Left cardiac atrium (tissue), 4 donors: ENCODE data around the gene PPM1G. TPM values are rescaled to one million over a fixed set of nuclear protein-coding genes. Genes with fewer than 3 reads are reported as not detected.
A peak's percentile ranks its signal among the peaks of the same experiment; 100 is the strongest.
"Not testable (repeated sequence)": the region's sequence is repeated elsewhere in the genome, so short reads cannot be mapped to it uniquely, and the experiment has no call there.

Experiments
- ATAC-seq, 2 donors: fragments of 200-7000 bp; cut with Tn5 transposase; one replicate each; pipeline ENCODE4 v1.9.1; 2020; ENCODE audit warnings: mild to moderate bottlenecking in 2 of 2, moderate library complexity in 2 of 2
- DNase-seq: peaks from one replicate; pipeline ENCODE4 v3.0.0-alpha.2; 2020
- intact Hi-C, 2 donors: fragments of 100-400 bp; cut with DNase I; formaldehyde crosslinking; loops; one replicate each; pipeline versions ENCODE4 v1.14.1 to v1.15.1; 2022 to 2023
- long read RNA-seq: library from polyadenylated mRNA; unstranded; transcript quantifications from one replicate; pipeline ENCODE4 v2.0.0, GENCODE V29; 2021
- total RNA-seq, 2 donors: library from RNA; stranded (reverse); fragmentation: NEBNext Ultra II Directional; extraction: Animal tissue kit (Norgen Biotek cat#: 25700); gene quantifications; one replicate each; pipeline ENCODE4 v1.2.1, GENCODE V29; 2021
- donor health status: DM: no; HTN: yes; CAD: no.
- donor health status: DM: no; HTN: yes; CAD: no; lungs with severe emphysema.
- donor health status: DM: yes; HTN: yes; CAD: no.
- donor health status: Dilated cardiomyopathy.

The PPM1G gene, protein sequence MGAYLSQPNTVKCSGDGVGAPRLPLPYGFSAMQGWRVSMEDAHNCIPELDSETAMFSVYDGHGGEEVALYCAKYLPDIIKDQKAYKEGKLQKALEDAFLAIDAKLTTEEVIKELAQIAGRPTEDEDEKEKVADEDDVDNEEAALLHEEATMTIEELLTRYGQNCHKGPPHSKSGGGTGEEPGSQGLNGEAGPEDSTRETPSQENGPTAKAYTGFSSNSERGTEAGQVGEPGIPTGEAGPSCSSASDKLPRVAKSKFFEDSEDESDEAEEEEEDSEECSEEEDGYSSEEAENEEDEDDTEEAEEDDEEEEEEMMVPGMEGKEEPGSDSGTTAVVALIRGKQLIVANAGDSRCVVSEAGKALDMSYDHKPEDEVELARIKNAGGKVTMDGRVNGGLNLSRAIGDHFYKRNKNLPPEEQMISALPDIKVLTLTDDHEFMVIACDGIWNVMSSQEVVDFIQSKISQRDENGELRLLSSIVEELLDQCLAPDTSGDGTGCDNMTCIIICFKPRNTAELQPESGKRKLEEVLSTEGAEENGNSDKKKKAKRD
- 10 to 100 TPM; 35.2 to 42.1 TPM for total RNA-seq
- long read RNA-seq, transcript PPM1G-201 (10 exons, 2,311 nt), result major isoform, 108 of 126 reads
- long read RNA-seq, partial matches to known transcripts, result 12 of 126 reads
- long read RNA-seq, other reads (novel, unspliced or antisense), result 6 of 126 reads

GRCh38 chr2:27409321-27410073, at the start of gene PPM1G:
TSS of gene PPM1G (minus strand) at chr2:27409591. CDS start at chr2:27409422, 169 bp downstream.
- intact Hi-C loops, result no loop called here
- ATAC-seq (peak; percentile 99), DNase-seq (peak; percentile 96)

- intact Hi-C loops, result no loop called here
- ATAC-seq, result no peak
- no peak for DNase-seq
Observed at GRCh38 chr2:27453968-27454367, 44.6 kb upstream of the PPM1G start.

GRCh38 chr2:27451095-27451494, 41.7 kb upstream of the PPM1G start:
- ATAC-seq (no peak), DNase-seq (no peak)
- intact Hi-C loops, result no loop called here

GRCh38 chr2:27448381-27448780, 39.0 kb upstream of the PPM1G start:
- no peak for ATAC-seq
- intact Hi-C loops, result no loop called here

GRCh38 chr2:27446057-27446456, 36.7 kb upstream of the PPM1G start:
- intact Hi-C loops, result no loop called here
- ATAC-seq (no peak), DNase-seq (no peak)

More at GRCh38 chr2:27448381-27448780, 39.0 kb upstream of the PPM1G start:
- no peak for DNase-seq

- intact Hi-C loops, result no loop called here
Observed at GRCh38 chr2:27445615-27446014, 36.2 kb upstream of the PPM1G start.

GRCh38 chr2:27445155-27445554, 35.8 kb upstream of the PPM1G start:
- no peak for ATAC-seq
- intact Hi-C loops, result no loop called here

More at GRCh38 chr2:27445615-27446014, 36.2 kb upstream of the PPM1G start:
- DNase-seq, result no peak
- ATAC-seq, result no peak

DNA sequence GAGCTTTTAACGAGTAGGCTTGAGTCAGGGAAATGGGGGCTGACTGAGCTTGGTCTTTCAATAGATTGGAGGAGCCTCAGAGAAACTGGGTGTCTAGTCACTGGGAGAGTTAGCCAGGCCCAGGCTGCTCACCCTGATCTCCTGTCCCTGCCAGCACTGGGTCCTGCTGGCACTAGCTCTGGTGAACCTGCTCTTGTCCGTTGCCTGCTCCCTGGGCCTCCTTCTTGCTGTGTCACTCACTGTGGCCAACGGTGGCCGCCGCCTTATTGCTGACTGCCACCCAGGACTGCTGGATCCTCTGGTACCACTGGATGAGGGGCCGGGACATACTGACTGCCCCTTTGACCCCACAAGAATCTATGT, 33.5 kb upstream of the PPM1G start:
- intact Hi-C loops, result no loop called here
- peak; percentile 9 to 10 for ATAC-seq
- DNase-seq, result no peak

More at GRCh38 chr2:27445155-27445554, 35.8 kb upstream of the PPM1G start:
- DNase-seq, result no peak

GRCh38 chr2:27441958-27442919, 32.8 kb upstream of the PPM1G start, which contains the start of gene KRTCAP3:
TSS of gene KRTCAP3 (plus strand) at chr2:27442381. CDS start at chr2:27442413, 32 bp downstream.
- intact Hi-C loops, result no loop called here
- DNase-seq, result no peak
- ATAC-seq, result peak; percentile 74 to 83

DNA sequence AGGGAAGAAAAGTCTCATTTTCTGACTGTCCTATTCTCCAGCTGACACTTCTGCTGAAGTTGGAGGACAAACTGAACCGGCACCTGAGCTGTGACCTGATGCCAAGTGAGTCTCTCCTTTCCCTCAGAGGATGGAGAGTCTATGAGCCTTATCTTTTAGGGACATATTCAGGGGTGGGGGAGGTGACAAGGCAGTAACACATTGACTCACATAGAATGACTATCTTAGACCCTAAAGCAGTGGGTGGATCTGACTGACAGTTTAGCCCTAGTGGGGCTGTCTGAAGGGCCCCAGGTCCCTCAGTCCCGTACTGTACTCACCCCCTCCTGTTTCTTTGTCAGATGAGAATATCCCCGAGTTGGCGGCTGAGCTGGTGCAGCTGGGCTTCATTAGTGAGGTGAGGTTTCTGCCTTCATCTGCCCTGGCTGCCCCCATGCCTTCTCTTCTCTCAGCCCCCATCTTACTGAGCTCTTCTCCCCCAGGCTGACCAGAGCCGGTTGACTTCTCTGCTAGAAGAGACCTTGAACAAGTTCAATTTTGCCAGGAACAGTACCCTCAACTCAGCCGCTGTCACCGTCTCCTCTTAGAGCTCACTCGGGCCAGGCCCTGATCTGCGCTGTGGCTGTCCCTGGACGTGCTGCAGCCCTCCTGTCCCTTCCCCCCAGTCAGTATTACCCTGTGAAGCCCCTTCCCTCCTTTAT, 32.0 kb upstream of the PPM1G start:
- DNase-seq, result no peak
- ATAC-seq, result peak in 1 of 2 donors; percentile 5
- intact Hi-C loops, result no loop called here

GRCh38 chr2:27435628-27436027, 26.2 kb upstream of the PPM1G start:
- DNase-seq, result no peak
- intact Hi-C loops, result no loop called here
- ATAC-seq, result peak in 1 of 2 donors; percentile 73

GRCh38 chr2:27431395-27431794, 22.0 kb upstream of the PPM1G start:
- intact Hi-C loops, result no loop called here
- DNase-seq (no peak), ATAC-seq (no peak)

GRCh38 chr2:27428978-27429541, 19.7 kb upstream of the PPM1G start:
- peak; percentile 90 for DNase-seq
- intact Hi-C loops, result no loop called here
- peak; percentile 93 to 94 for ATAC-seq

DNA sequence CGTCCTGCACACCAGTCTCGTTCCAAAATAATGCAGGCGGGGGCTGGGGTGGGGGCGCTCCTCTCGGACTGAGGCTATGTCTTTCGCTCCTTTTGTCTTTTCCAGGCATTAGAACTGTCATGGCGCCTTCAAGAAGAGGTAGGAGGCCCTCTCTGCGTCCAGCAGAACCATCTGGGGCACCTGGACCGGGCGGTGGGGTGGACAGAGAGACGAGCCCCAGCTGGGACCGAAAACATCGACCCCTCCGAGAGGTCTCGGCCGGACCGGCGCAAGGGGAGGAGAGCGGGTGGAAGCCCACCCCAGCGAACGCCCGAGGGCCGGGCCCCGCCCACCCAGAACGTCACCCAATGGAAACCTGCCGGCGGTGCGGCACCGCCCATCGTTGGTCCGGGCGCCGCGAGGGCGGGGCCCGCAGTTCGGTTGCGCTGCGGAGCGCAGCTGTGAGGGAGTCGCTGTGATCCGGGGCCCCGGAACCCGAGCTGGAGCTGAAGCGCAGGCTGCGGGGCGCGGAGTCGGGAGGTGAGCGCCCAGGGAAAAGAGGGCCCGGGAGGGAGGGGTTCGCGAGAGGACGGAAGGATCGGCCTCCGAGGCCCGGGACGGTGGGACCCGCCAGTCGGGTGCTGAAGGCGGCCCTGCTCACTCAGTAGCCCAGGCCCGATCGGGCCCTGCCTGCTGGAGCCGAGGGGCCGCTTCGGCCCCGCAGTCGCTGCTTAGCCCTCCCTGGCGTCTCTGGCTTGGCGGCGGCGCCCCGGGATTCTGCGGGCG, 19.0 kb upstream of the PPM1G start, which contains the start of gene NRBP1:
TSS of gene NRBP1 (plus strand) at position 419 of the 765 bp plus-strand sequence. CDS start 4,643 bp downstream, outside the sequence.
- intact Hi-C loops, result no loop called here
- DNase-seq, result peak; percentile 93
- ATAC-seq, result peak; percentile 97 to 98

DNA sequence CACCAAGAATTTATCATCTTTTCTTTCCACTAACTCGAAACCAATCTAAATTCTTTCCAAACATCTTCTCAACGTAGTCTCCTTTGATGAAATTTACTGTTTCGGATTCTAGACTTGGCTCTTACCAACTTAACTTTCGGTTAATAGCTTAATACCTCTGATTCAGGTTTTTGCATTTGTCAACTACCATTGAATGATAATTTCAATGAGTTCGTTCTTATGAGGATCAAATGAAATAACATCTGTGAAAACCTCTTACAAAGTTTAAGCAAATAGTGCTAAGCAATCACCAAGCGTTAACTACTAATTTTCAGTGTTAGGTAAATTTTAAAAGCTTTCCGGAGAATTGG, 18.4 kb upstream of the PPM1G start:
- DNase-seq (no peak), ATAC-seq (no peak)
- intact Hi-C loops, result no loop called here

- ATAC-seq, DNase-seq, intact Hi-C loops: not testable (repeated sequence)
Observed at GRCh38 chr2:27425039-27425438, 15.6 kb upstream of the PPM1G start.

- intact Hi-C loops, result no loop called here
- DNase-seq (no peak), ATAC-seq (no peak)
Observed at GRCh38 chr2:27422958-27423357, 13.6 kb upstream of the PPM1G start.
